GM12801 (cell line): ENCODE data around the gene SH3PXD2A.

ENCODE experiments used
- TF ChIP-seq, protein P1 (sequence below): IDR thresholded peaks from one replicate; pipeline ENCODE4 v1.5.1; 2011; ENCODE audit warnings: control low read depth; ENCODE audit not compliant: insufficient read length; ENCODE audit errors: extremely low read depth

Gene SH3PXD2A

DNA sequence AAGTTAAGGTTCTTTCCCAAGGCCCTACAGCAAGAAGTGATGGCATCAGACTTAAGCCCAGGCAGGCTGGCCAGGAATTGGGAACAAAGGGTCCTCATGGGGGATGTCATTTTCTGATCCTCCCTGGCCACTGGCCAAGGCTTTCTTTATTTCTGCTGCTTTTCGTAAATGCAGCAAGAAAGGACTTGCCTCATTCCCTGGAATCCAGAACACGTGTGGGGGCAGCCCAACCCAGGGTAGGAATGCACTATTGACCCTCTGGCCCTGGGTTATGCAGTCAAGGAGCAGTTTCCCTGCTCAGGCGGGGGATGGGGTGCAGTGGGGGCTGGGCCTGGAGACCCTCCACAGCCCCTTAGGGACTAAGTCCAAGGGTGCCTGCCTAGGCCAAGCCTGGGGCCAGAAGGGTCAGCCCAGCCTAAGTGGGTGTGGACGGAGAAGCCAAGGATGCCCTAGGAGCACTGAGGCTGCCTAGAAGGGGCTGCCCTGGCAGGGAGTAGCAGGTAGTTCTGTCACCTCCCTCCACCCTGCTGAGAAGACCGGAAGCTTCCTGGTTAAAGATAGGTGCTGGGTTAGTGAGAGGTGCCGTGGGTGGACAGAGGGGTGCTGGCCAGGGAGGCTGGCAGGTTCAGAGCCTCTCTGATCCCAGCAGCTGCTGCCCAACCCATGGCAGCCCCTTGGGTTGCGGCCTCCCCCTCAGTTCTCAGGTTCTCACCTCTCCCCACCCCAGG, 179.2 kb downstream of the SH3PXD2A start:
- TF ChIP-seq, protein P1, sequence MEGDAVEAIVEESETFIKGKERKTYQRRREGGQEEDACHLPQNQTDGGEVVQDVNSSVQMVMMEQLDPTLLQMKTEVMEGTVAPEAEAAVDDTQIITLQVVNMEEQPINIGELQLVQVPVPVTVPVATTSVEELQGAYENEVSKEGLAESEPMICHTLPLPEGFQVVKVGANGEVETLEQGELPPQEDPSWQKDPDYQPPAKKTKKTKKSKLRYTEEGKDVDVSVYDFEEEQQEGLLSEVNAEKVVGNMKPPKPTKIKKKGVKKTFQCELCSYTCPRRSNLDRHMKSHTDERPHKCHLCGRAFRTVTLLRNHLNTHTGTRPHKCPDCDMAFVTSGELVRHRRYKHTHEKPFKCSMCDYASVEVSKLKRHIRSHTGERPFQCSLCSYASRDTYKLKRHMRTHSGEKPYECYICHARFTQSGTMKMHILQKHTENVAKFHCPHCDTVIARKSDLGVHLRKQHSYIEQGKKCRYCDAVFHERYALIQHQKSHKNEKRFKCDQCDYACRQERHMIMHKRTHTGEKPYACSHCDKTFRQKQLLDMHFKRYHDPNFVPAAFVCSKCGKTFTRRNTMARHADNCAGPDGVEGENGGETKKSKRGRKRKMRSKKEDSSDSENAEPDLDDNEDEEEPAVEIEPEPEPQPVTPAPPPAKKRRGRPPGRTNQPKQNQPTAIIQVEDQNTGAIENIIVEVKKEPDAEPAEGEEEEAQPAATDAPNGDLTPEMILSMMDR: no peak

DNA sequence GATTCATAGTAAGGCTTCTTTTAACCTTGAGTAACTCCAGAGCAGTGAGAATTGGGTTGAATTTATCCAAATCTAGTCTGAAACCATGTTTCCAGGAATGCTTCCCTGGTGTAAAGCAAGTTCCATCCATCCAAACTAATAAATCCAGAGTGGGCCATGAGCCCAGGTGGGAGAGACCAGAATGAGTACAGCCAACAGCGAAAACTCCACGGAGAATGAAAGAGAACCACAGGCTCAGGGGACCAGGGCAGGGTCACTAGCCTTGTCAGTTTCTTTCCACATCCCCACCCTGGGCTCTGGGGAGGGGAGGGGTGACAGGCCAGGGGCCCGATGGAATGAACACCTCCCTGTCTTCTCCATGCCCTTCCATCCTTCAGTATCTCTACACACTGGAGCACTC, 181.8 kb downstream of the SH3PXD2A start:
- TF ChIP-seq, protein P1: no peak

DNA sequence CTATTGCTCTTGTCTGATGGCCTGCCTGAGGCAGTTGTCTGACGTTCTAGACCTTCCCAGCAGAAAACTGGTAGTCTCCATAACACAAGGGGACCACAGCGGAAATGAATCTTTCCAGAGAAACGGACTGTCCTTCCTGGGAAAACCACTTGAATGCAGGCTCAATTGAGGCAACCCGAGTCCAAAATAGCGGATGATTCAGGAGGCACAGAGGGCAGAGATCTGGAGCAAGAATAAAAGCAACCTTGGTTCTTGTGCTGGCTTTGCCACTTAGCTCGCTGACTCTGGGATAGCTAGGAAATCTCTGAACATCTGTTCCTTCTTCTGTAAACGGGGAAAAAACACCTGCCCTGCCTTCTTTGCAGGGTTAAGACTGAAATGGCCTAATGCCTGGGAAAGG, 183.0 kb downstream of the SH3PXD2A start:
- TF ChIP-seq, protein P1: no peak

DNA sequence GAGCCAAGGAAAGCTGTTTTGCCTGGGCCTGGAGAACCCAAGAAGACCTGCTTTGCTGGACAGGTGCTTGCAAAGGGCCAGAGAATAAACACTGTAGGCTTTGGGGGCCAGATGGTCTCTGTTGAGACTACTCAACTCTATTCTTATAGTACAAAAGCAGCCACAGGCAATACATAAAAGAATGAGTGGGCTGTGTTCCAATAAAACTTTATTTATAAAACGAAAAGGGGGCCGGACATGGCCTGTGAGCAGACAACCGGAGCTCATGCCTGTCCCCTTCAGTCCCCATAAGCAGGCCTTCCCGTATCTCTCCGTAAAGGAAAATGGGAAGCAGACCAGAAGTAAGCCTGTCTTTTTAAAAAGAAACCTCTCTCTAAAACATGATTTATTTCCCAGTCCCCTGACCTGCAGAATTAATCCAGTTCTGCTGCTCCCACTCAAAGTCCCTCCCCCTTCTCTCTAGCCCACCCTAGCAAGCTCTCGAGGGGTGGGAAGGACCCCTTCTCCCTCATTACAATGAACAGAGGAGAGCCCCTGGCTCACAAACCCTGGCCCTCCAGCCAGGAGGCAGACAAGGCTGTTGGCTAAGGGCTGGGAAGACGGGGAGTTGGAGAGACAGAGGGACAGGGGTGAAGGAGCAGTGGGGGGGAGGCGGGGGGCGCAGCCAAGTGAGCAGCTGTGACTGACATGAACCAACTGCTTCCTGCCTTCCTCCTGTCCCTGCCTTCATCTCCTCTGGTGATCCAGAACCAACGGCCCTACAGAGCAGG, 184.1 kb downstream of the SH3PXD2A start:
- TF ChIP-seq, protein P1: no peak

DNA sequence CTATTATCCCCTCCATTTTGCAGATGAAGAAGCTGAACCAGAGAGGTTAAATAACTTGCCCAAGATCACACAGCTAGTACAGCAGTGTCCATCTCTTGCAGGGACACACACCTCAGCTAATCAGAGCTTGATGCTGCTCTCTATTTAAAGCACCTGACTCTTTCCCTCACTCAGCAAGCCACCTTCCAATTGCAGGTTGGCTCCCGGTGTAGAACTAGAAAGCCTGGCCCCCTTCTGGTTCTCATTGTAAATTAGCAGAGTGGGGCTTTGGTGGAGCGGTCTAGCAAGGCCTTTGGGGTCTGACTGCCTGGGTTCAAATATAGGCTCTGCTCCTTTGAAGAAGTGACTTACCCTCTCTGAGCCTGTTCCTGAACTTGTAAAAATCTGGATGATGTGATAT, 185.4 kb downstream of the SH3PXD2A start:
- TF ChIP-seq, protein P1: no peak

DNA sequence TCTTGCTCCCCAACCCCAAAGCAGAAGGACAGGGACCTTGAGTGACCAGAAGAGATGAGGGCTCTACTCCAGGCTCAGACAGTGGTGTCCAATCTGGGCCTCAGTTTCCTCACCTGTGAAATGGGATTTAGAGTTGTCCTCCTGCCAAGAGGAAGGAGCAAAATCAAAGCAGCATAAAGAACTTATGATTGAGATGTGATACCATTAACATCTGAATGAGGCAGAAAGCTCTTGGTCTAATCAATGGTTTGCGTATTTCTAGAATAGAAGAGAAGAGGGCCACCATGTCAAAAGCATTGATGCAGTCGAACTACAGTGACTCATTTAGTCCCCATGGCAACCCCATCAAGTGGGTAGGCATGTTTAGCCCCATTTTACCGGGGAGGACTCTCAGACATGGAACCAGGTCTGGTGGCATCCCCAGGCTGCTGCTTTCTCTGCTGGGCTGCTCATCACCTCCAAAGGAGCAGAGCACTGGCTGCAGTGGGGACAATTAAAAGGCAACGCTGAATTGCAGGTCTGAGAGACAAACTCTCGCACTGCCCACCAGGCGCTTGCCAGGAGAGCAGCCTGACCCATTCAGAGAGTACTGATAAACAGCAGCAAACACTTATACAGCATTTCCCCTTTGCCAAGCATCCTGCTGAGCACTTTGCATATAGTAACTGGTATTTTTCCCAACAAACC, 186.0 kb downstream of the SH3PXD2A start:
- TF ChIP-seq, protein P1: no peak

DNA sequence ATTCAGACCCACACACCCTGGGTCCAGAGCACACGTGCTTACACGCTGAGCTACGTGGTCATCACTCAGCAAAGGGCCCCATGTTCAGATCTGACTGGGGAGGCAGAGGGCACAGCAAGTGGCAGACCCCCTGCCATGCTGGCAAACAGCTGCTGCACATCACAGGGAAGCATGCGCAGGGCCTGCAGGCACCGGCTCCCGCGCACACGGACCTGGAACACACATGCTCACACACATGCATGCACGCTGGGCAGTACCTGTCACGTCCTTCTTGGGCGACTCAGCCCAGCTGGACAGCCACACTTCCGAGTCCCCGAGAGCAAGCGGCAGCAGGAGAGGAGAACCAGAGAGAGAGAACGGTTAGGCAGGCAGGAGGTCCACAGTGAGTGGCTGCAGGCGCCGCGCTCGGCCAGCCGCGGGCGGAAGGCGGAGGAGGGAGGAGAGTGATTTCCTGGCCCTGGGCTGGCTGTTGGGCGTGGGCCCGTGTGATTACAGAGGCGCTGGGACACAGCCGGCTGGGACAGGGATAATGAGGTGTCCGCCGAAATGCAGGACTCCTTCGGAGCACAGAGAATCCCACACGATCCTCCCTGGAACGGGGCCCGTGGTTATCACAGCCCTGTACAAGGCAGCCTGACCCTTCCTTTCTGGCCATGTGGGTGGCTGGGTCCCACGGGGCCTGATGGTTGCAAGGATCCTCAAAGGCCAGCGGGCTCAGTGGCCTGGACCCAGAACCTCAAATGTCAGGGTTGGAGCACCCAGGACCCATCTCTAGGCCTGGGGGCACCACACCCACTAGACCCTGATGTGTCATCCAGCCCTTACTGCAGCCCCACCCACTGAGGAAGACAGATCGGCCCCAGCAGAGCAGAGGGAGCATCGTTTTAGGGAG, 186.8 kb downstream of the SH3PXD2A start:
- TF ChIP-seq, protein P1: no peak
